ENCODE data around the gene CNNM2. TPM values are rescaled to one million over a fixed set of nuclear protein-coding genes. Genes with fewer than 3 reads are reported as not detected.
A peak's percentile ranks its signal among the peaks of the same experiment; 100 is the strongest.

CNNM2 gene
- total RNA-seq, 6 experiments from 2014 or later, result 5.2 to 7.6 (median 6.5) TPM

- Histone ChIP-seq H3K9me3 (no peaks in the 10 kb centered on the region), H3K4me3 (no peak overlapping the region), H3K36me3 (no peaks in the 10 kb centered on the region), H3K27me3 (no peaks in the 10 kb centered on the region), H3K4me1 (peaks cover 0 to 5% (median 0%) of the 10 kb centered on the region in 4 donors), H3K27ac (no peak overlapping the region)
- WGBS (ENCODE audit: insufficient coverage, low coverage, low lambda C conversion rate, missing lambda C conversion rate), result no CpG with 5 or more reads among the region's 1 CpG
- DNase-seq (no peak), ATAC-seq (no peak)
- TF ChIP-seq POLR2A (IDR thresholded peaks at IDR 0.05), result no peak
- TF ChIP-seq, protein P1, sequence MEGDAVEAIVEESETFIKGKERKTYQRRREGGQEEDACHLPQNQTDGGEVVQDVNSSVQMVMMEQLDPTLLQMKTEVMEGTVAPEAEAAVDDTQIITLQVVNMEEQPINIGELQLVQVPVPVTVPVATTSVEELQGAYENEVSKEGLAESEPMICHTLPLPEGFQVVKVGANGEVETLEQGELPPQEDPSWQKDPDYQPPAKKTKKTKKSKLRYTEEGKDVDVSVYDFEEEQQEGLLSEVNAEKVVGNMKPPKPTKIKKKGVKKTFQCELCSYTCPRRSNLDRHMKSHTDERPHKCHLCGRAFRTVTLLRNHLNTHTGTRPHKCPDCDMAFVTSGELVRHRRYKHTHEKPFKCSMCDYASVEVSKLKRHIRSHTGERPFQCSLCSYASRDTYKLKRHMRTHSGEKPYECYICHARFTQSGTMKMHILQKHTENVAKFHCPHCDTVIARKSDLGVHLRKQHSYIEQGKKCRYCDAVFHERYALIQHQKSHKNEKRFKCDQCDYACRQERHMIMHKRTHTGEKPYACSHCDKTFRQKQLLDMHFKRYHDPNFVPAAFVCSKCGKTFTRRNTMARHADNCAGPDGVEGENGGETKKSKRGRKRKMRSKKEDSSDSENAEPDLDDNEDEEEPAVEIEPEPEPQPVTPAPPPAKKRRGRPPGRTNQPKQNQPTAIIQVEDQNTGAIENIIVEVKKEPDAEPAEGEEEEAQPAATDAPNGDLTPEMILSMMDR (IDR thresholded peaks at IDR 0.05), result no peak
- intact Hi-C loops (cut with DNase I), result no loop called here
Observed at GRCh38 chr10:102959360-102959759, 41.3 kb downstream of the CNNM2 start.

DNA sequence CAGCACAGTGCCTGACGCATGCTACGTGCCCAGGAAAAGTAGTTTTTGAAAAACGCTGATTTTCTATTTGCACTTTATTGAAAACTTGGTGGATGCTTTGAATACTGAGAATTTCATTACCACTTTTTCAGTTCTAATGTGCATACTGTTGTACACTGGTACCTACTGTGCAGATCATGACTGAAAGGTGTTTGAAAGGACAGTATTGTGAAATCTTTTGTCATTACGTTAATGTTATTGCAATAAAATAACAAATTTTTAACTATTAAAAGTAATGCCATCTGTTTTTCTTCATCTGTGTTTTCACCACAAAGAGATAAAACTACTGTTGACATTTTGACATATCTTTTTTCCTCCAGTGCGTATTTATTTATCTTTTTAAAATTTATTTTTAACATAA is 42.1 kb downstream of the CNNM2 start:
- intact Hi-C loops (cut with DNase I), result no loop called here
- no peak for DNase-seq
- no peak for ATAC-seq
- no peak overlapping the region for H3K27ac ChIP-seq
- 67% methylated on average over 5 of the region's 5 CpGs for WGBS (ENCODE audit: insufficient coverage, low coverage, low lambda C conversion rate, missing lambda C conversion rate)
- no peak overlapping the region for H3K4me3 ChIP-seq
- no peaks in the 10 kb centered on the region for H3K27me3 ChIP-seq
- TF ChIP-seq POLR2A (IDR thresholded peaks at IDR 0.05), result no peak
- TF ChIP-seq, protein P1 (IDR thresholded peaks at IDR 0.05), result no peak
- no peaks in the 10 kb centered on the region for H3K9me3 ChIP-seq
- peaks cover 0 to 12% (median 0%) of the 10 kb centered on the region in 4 donors for H3K4me1 ChIP-seq
- no peaks in the 10 kb centered on the region for H3K36me3 ChIP-seq

DNA sequence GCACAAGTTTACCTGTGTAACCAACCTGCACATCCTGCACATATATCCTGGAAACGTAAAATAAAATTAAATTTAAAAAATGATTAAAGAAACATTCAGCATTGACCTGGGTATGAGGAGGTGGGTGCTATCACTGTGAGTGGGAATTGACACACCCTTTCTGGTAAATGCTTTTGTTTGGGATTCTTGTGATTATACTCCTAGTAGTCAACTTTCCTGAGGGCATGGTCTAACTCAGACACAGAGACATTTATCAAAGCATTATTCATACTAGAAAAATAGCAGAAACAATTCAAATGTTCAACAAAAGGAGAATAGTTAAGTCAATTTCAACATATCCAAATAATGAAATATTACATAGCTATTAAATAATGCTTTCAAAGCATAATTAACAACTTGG is 44.2 kb downstream of the CNNM2 start:
- intact Hi-C loops (cut with DNase I), result no loop called here
- Histone ChIP-seq H3K27ac (no peak overlapping the region), H3K4me3 (no peak overlapping the region), H3K27me3 (no peaks in the 10 kb centered on the region), H3K9me3 (no peaks in the 10 kb centered on the region), H3K36me3 (no peaks in the 10 kb centered on the region), H3K4me1 (peaks cover 0 to 21% (median 0%) of the 10 kb centered on the region in 4 donors)
- DNase-seq (no peak), ATAC-seq (no peak)
- TF ChIP-seq, protein P1 (IDR thresholded peaks at IDR 0.05), result no peak
- TF ChIP-seq POLR2A (IDR thresholded peaks at IDR 0.05), result no peak
- 100% methylated on average over 1 of the region's 1 CpG for WGBS (ENCODE audit: insufficient coverage, low coverage, low lambda C conversion rate, missing lambda C conversion rate)

- no peak for TF ChIP-seq POLR2A (IDR thresholded peaks at IDR 0.05)
- TF ChIP-seq, protein P1 (IDR thresholded peaks at IDR 0.05), result no peak
- Histone ChIP-seq H3K27ac (no peak overlapping the region), H3K27me3 (no peaks in the 10 kb centered on the region), H3K4me3 (no peak overlapping the region), H3K36me3 (no peaks in the 10 kb centered on the region), H3K9me3 (no peaks in the 10 kb centered on the region), H3K4me1 (peaks cover 0 to 21% (median 0%) of the 10 kb centered on the region in 4 donors)
- ATAC-seq (peak in 1 of 4 donors; percentile 36), DNase-seq (no peak)
- 63% methylated on average over 6 of the region's 6 CpGs for WGBS (ENCODE audit: insufficient coverage, low coverage, low lambda C conversion rate, missing lambda C conversion rate)
- intact Hi-C loops (cut with DNase I), result no loop called here
Observed at GRCh38 chr10:102962951-102963755, 45.1 kb downstream of the CNNM2 start.

Data from right lobe of liver (tissue), 6 donors.